SK-MEL-5 (cell line): ENCODE results near the gene NBEA. TPM values are rescaled to one million over a fixed set of nuclear protein-coding genes. Genes with fewer than 3 reads are reported as not detected.
"Not testable (repeated sequence)": the region's sequence is repeated elsewhere in the genome, so short reads cannot be mapped to it uniquely, and the experiment has no call there.

ENCODE experiments used
- DNase-seq: peaks from one replicate; pipeline ENCODE4 v3.0.0-alpha.2; 2016; ENCODE audit warnings: low read depth, low spot score
- in situ Hi-C: cut with HindIII; loops from 2 replicates; pipeline ENCODE4 v1.10.0; 2016; ENCODE audit warnings: low sequenced_read_pairs, high pct_unique_total_duplicates, low pct_unique_long_range_greater_than_20kb
- total RNA-seq: library from RNA; depleted of rRNA; stranded (reverse); fragments of >200 nt; shearing (Covaris generic); gene quantifications from 2 replicates; pipeline ENCODE4 v1.2.3, GENCODE V29; 2014

Gene NBEA
- total RNA-seq, 1 experiment from 2014 or later, result 7.8 TPM

- in situ Hi-C loops, result no loop called here
- DNase-seq, result no peak
Measured at GRCh38 chr13:34943436-34944273, 1.6 kb downstream of the NBEA start.

GRCh38 chr13:34944274-34944634, 2.2 kb downstream of the NBEA start:
- DNase-seq, result no peak
- in situ Hi-C loops, result no loop called here

GRCh38 chr13:34944751-34945150, 2.7 kb downstream of the NBEA start:
- no peak for DNase-seq
- in situ Hi-C loops, result no loop called here

- in situ Hi-C loops, result no loop called here
- DNase-seq, result peak; percentile 25
Measured at GRCh38 chr13:34951528-34951927, 9.5 kb downstream of the NBEA start.

GRCh38 chr13:34959489-34959888, 17.4 kb downstream of the NBEA start:
- in situ Hi-C loops, result no loop called here
- DNase-seq, result no peak

GRCh38 chr13:34964558-34964957, 22.5 kb downstream of the NBEA start:
- DNase-seq, result no peak
- in situ Hi-C loops, result no loop called here

- DNase-seq, result no peak
- in situ Hi-C loops, result no loop called here
Measured at GRCh38 chr13:34967851-34968562, 25.9 kb downstream of the NBEA start.

GRCh38 chr13:34969539-34969938, 27.5 kb downstream of the NBEA start:
- DNase-seq, in situ Hi-C loops: not testable (repeated sequence)

GRCh38 chr13:34970961-34971360, 28.9 kb downstream of the NBEA start:
- no peak for DNase-seq

GRCh38 chr13:34971473-34971872, 29.4 kb downstream of the NBEA start:
- DNase-seq, result no peak
- in situ Hi-C loops, result no loop called here

More at GRCh38 chr13:34970961-34971360, 28.9 kb downstream of the NBEA start:
- in situ Hi-C loops, result no loop called here

GRCh38 chr13:34985199-34985598, 43.1 kb downstream of the NBEA start:
- in situ Hi-C loops, DNase-seq: not testable (repeated sequence)

GRCh38 chr13:34988330-34988791, 46.3 kb downstream of the NBEA start:
- in situ Hi-C loops, result no loop called here
- no peak for DNase-seq

- in situ Hi-C loops, result no loop called here
- no peak for DNase-seq
Measured at GRCh38 chr13:34990399-34991214, 48.5 kb downstream of the NBEA start.

- in situ Hi-C loops, result no loop called here
- no peak for DNase-seq
Measured at GRCh38 chr13:34993470-34993869, 51.4 kb downstream of the NBEA start.

- DNase-seq, in situ Hi-C loops: not testable (repeated sequence)
Measured at GRCh38 chr13:35003734-35004133, 61.7 kb downstream of the NBEA start.

- in situ Hi-C loops, result no loop called here
Measured at GRCh38 chr13:35005051-35005450, 63.0 kb downstream of the NBEA start.

GRCh38 chr13:35014606-35015213, 72.6 kb downstream of the NBEA start:
- DNase-seq, result no peak
- in situ Hi-C loops, result no loop called here

More at GRCh38 chr13:35005051-35005450, 63.0 kb downstream of the NBEA start:
- DNase-seq, result no peak
